GM19023 (cell line): ENCODE data around the gene AMTN.

Source experiments
- ATAC-seq: cut with Tn5 transposase; IDR thresholded peaks from one replicate; pipeline ENCODE4 v1.9.1; 2021; ENCODE audit warnings: mild to moderate bottlenecking, moderate library complexity; ENCODE audit not compliant: unreplicated experiment

Gene AMTN

DNA sequence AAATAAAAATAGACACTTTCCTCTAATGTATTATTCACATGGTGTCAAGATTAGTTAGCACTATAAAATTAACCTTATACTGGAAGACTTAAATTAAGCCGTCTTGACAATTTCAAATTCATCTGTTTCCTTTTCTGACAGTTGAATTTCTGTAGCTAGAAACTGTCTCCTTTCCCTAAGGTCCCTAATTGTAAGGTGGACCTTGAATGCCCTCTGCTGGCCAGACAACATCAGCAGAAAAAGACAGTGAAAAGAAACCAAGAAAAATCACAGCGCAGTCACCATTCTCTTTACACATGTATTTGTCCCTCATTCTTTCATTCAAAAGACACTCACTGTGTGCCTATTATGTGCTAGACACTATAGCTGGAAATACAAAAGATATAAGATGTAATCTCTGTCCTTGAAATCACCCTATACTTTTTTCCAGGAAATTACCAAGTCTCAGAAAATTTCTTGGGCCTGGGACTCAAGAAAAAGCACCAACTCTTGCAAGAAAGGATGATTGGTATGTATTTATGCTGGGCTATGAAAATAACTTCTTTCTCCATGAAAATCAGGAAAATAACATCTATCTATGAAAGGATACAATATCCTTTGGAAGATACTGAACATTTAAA, 41.0 kb downstream of the AMTN start:
- ATAC-seq = peak; percentile 55

DNA sequence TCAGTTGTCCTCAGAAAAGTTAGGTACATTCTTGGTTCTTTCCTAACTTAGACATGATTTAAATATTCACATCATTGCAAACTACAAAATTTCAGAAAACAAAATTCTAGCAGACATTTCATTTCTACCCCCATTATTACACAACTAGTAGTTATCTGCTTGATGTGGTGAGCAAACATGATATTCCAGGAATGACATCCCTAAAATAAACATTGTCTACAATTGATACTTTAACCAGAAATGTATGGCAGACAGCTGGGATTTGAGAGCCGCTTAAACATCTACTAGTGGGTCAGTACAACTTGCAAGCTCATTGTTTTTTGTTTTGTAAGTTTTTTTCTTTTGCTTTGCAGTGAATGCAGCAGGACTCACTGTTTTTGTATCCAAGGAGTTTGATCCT, 41.6 kb downstream of the AMTN start:
- no peak for ATAC-seq

DNA sequence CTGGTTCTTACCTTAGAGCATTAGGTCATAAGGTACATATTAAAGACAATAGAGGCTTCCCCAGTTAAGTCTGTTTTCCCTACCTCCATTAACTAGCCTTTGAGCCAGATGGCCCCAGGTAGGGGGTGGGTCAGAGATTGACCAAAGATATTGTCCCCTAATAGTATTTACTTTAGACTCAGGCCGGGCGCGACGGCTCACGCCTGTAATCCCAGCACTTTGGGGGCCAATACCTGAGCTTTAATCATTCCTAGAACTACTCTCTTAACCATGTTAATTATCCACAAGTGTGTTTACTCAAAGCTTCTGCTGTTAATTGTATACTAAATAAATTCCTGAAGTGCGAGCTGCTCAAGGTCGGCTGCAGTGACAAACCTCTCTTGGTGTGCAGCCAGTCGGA, 45.7 kb downstream of the AMTN start:
- ATAC-seq = no peak

DNA sequence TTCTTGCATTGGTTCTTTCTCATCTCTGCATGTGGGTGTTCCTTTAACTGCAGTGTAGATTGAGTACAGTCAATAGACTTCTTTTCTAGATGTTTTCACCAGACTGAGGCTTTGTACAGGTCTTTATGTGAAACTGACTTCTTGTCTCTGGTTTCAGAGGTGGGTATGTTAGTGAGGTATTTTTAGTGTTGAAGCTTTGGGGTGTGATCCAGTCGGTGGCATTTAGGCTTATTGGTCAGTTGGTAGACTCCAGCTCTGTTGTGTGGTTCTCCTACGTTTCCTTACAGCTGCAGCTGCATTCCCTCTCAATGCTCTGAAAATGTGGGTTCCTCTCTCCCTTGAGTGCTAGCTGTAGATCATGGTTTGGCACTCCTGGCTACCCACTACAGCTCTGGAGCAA, 52.4 kb downstream of the AMTN start:
- ATAC-seq = no peak

DNA sequence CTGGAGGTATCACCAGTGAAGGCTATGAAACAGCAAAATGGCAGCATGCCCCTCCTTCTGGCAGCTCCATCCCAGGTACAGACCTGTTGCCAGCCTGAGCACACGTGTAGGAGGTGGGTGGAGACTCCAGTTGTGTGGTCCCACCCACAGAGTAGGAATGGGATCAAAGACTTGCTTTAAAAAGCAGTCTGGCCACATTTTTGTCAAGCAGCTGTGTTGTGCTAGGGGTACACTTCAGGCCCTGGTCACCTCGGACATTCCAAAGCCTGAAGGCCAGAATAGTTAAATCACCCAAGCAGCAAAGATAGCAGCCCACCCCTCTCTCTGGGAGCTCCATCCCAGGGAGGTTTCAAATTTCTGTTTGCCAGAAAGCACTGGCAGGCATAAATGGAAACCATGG, 53.4 kb downstream of the AMTN start:
- ATAC-seq = no peak

DNA sequence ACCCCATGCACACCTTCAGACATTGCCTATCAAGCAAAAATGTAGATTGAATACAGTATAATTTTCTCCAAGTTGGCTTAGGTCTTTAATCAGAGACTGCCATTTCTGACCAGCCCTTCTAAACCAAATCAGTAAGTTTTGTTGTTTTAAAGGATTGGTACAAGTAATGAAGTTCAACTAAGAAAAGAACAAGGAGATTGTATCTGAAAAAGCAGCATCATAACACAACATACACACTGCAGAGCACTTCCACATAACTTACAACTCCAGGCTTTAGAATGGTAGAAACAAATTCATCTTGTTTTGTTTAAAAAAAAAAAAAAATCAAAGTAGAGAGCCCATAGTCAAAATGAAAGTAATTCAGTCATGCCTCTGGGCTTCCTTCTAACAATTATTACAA, 57.6 kb downstream of the AMTN start:
- ATAC-seq = no peak

DNA sequence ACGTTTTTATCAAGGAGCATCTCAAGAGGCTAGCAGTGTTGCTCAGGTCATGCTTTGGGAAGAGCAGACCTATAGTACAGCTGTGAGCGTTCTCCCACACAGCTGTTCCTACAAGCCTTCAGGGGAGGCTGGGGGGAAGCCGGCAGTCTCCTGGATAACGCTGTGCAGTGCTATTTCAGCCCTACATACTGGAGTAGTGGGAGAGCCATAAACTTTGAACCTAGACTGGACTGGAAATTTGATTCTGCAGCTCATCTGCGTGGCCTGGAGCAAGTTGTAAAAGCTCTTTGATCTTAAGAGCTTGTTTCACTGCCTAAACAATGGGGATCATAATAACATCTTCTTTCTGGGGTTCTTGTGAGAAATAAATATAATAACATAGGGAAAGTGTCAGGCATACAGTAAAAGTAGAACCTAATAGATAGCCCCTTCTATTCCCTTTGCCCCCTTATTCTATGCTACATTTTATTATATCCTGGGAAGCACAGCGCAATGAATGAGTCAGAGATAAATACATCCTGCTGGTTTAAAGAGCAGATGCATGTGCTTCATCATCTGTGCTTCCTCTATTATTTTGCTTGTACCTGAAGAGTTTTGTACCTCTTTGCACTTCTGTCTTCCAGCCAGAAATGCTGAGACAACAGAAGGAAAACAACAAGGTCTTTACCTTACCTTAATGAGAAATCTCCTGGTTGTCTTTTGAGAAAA, 59.0 kb downstream of the AMTN start:
- no peak for ATAC-seq

DNA sequence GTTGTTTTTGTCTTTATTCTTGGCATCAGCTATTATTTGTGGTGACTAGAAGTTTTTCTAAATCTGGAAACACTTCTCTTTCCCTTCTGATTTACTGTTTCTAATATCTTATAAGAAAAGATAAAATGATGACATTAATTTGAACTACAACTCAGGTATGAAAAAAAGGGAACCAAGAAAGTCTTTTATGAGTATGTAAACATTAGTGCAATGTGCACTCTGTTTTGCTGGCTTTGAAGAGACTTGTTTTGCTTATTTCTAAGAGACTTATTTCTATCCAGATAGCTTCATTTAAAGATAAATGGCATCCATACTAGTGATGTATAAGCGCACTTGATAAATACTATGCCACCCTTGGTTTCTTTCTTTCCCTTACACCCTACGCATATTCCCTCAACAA, 63.6 kb downstream of the AMTN start:
- no peak for ATAC-seq
